ENCODE measurements around the gene CLTB.

GRCh38 chr5:176394096-176394495 is 22.2 kb downstream of the CLTB start:
- no peak for TF ChIP-seq BHLHE40 (IDR thresholded peaks at IDR 0.05; ENCODE audit: borderline replicate concordance)
- TF ChIP-seq HDGF (IDR thresholded peaks at IDR 0.05; ENCODE audit: borderline replicate concordance): no peak
- TF ChIP-seq TARDBP (IDR thresholded peaks at IDR 0.05): no peak
